Chondrocyte (in vitro differentiated cells): ENCODE results near the gene CHTF18. TPM values are rescaled to one million over a fixed set of nuclear protein-coding genes. Genes with fewer than 3 reads are reported as not detected.

Source experiments
- DNase-seq: peaks from one replicate; pipeline ENCODE4 v3.0.0; 2021; ENCODE audit warnings: mixed read lengths, low spot score
- H3K27ac Mint-ChIP-seq: one replicate; pipeline ENCODE4 v1.8.0; 2021; ENCODE audit warnings: mild to moderate bottlenecking, moderate library complexity, mixed read lengths; ENCODE audit not compliant: unreplicated experiment
- H3K27me3 Mint-ChIP-seq: 2 replicates; pipeline ENCODE4 v1.8.0; 2021; ENCODE audit warnings: low read depth, mixed read lengths
- H3K36me3 Mint-ChIP-seq: 2 replicates; pipeline ENCODE4 v1.8.0; 2021; ENCODE audit warnings: low read depth, mixed read lengths
- H3K4me1 Mint-ChIP-seq: 2 replicates; pipeline ENCODE4 v1.8.0; 2021; ENCODE audit warnings: low read depth, mild to moderate bottlenecking, mixed read lengths
- H3K4me3 Mint-ChIP-seq: one replicate; pipeline ENCODE4 v1.8.0; 2021; ENCODE audit warnings: mild to moderate bottlenecking, moderate library complexity, mixed read lengths; ENCODE audit not compliant: unreplicated experiment
- H3K9me3 Mint-ChIP-seq: 2 replicates; pipeline ENCODE4 v1.8.0; 2021; ENCODE audit warnings: low read depth, mixed read lengths
- CTCF ChIP-seq: fragments of 200-600 bp; sonication (generic); IDR thresholded peaks from 2 replicates; pipeline ENCODE4 v1.5.0; 2021; ENCODE audit warnings: antibody characterized with exemption, mild to moderate bottlenecking, moderate library complexity
- total RNA-seq: library from RNA; stranded (reverse); gene quantifications from 3 replicates; pipeline ENCODE4 v1.2.1, GENCODE V29; 2021

Gene CHTF18
- total RNA-seq, 1 donor from 2014 or later: 12.8 TPM

GRCh38 chr16:799948-800833, 11.8 kb downstream of the CHTF18 start, which contains the start of gene GNG13:
TSS of gene GNG13 (minus strand) at chr16:800734. CDS start at chr16:799077, 1,657 bp downstream.
- no peak for TF ChIP-seq CTCF
- no peak within 1 kb of the TSS for H3K4me3 Mint-ChIP-seq

GRCh38 chr16:800834-801511, 12.6 kb downstream of the CHTF18 start:
- H3K27ac Mint-ChIP-seq: no peak overlapping the region
- no peak overlapping the region for H3K4me3 Mint-ChIP-seq
- H3K4me1 Mint-ChIP-seq: no peaks in the 10 kb centered on the region
- peaks cover 2% of the 10 kb centered on the region for H3K36me3 Mint-ChIP-seq
- no peak for TF ChIP-seq CTCF
- H3K9me3 Mint-ChIP-seq: no peaks in the 10 kb centered on the region
- no peak for DNase-seq
- peaks cover 24% of the 10 kb centered on the region for H3K27me3 Mint-ChIP-seq

More at GRCh38 chr16:799948-800833, 11.8 kb downstream of the CHTF18 start, which contains the start of gene GNG13:
- DNase-seq: no peak
- Mint-ChIP-seq H3K4me1 (no peaks in the 10 kb centered on the region), H3K27ac (no peak within 1 kb of the TSS), H3K27me3 (peaks cover 24% of the 10 kb centered on the region), H3K9me3 (no peaks in the 10 kb centered on the region), H3K36me3 (peaks cover 2% of the 10 kb centered on the region)

- Mint-ChIP-seq H3K27me3 (peaks cover 24% of the 10 kb centered on the region), H3K9me3 (no peaks in the 10 kb centered on the region), H3K4me1 (no peaks in the 10 kb centered on the region), H3K36me3 (peaks cover 2% of the 10 kb centered on the region), H3K27ac (no peak overlapping the region), H3K4me3 (no peak overlapping the region)
- TF ChIP-seq CTCF: no peak
- no peak for DNase-seq
These were observed 13.4 kb downstream of the CHTF18 start for GRCh38 chr16:801584-802363.

GRCh38 chr16:802461-802860, 14.0 kb downstream of the CHTF18 start:
- Mint-ChIP-seq H3K27ac (no peak overlapping the region), H3K4me1 (no peaks in the 10 kb centered on the region), H3K27me3 (peaks cover 24% of the 10 kb centered on the region), H3K9me3 (no peaks in the 10 kb centered on the region), H3K36me3 (peaks cover 2% of the 10 kb centered on the region), H3K4me3 (no peak overlapping the region)
- no peak for DNase-seq
- no peak for TF ChIP-seq CTCF
